ENCODE results near the gene UCK2. TPM values are rescaled to one million over a fixed set of nuclear protein-coding genes. Genes with fewer than 3 reads are reported as not detected.

Gene UCK2
- total RNA-seq, 1 experiment from 2014 or later = 77.9 TPM

GRCh38 chr1:165893507-165893906 is 66.1 kb downstream of the UCK2 start:
- H3K4me2 ChIP-seq (ENCODE audit: insufficient read depth, insufficient read length, low read length) = no peak overlapping the region
- no peak overlapping the region for H4K91ac ChIP-seq (ENCODE audit: insufficient read length, low read depth, low read length)
- H3K14ac ChIP-seq (ENCODE audit: insufficient read depth, low read length) = no peak overlapping the region
- Mint-ChIP-seq H3K27me3 (ENCODE audit: low read depth) (no peaks in the 10 kb centered on the region), H3K9me3 (peaks cover 0 to 3% of the 10 kb centered on the region in 2 experiments; a peak in 2 of 5 replicates), H3K4me1 (no peaks in the 10 kb centered on the region), H3K4me3 (no peak overlapping the region), H3K36me3 (ENCODE audit: insufficient read depth in 1 of 3, low read depth in 3 of 3) (peaks cover 51 to 86% (median 84%) of the 10 kb centered on the region in 3 experiments), H3K27ac (no peak overlapping the region)
- H4K8ac ChIP-seq (replicated peaks; ENCODE audit: insufficient read length, low read depth, low read length) = no peak overlapping the region
- H3K4ac ChIP-seq (ENCODE audit: low read depth, low read length) = no peak overlapping the region
- H3K79me1 ChIP-seq (ENCODE audit: insufficient read depth, low read depth, low read length, poor library complexity, severe bottlenecking) = no peaks in the 10 kb centered on the region
- no peaks in the 10 kb centered on the region for H3K9me3 ChIP-seq (ENCODE audit: control insufficient read depth, low read depth, low read length)
- no peaks in the 10 kb centered on the region for H3K4me1 ChIP-seq (ENCODE audit: insufficient read depth, low read length)
- no peak overlapping the region for H2AK5ac ChIP-seq (ENCODE audit: insufficient read length, low read length)
- H4K20me1 ChIP-seq (ENCODE audit: control insufficient read depth, insufficient read depth, insufficient read length) = no peaks in the 10 kb centered on the region
- H2BK12ac ChIP-seq (ENCODE audit: insufficient read length, low read depth, low read length) = no peak overlapping the region
- peaks cover 3% of the 10 kb centered on the region; the same call in 1 of the 2 replicates for H3K79me2 ChIP-seq (ENCODE audit: insufficient read depth, low read length)
- no peak overlapping the region for H3K23ac ChIP-seq (ENCODE audit: insufficient read length, low read depth, low read length)
- H3K27me3 ChIP-seq (ENCODE audit: insufficient read depth, low read length) = no peaks in the 10 kb centered on the region
- H3K9ac ChIP-seq (ENCODE audit: extremely low read depth, insufficient read length, low read length) = no peak overlapping the region
- no peak overlapping the region for H2BK20ac ChIP-seq (ENCODE audit: low read depth, low read length, poor library complexity, severe bottlenecking)
- H2AFZ ChIP-seq (ENCODE audit: low read length) = no peak overlapping the region
- H3K56ac ChIP-seq (ENCODE audit: insufficient read length, low read depth, low read length) = no peak overlapping the region
- no peak overlapping the region for H2BK15ac ChIP-seq (ENCODE audit: low read depth, low read length)
- H3K18ac ChIP-seq (ENCODE audit: insufficient read length, low read depth, low read length) = no peak overlapping the region
- H3K27ac ChIP-seq (ENCODE audit: insufficient read length, low read depth, low read length) = no peak overlapping the region
- H4K5ac ChIP-seq (ENCODE audit: insufficient read length, low read depth, low read length) = no peak overlapping the region
- no CpG with 5 or more reads among the region's 2 CpGs for WGBS (ENCODE audit: extremely low coverage, insufficient read length, low lambda C conversion rate)
- TF ChIP-seq, protein P1, sequence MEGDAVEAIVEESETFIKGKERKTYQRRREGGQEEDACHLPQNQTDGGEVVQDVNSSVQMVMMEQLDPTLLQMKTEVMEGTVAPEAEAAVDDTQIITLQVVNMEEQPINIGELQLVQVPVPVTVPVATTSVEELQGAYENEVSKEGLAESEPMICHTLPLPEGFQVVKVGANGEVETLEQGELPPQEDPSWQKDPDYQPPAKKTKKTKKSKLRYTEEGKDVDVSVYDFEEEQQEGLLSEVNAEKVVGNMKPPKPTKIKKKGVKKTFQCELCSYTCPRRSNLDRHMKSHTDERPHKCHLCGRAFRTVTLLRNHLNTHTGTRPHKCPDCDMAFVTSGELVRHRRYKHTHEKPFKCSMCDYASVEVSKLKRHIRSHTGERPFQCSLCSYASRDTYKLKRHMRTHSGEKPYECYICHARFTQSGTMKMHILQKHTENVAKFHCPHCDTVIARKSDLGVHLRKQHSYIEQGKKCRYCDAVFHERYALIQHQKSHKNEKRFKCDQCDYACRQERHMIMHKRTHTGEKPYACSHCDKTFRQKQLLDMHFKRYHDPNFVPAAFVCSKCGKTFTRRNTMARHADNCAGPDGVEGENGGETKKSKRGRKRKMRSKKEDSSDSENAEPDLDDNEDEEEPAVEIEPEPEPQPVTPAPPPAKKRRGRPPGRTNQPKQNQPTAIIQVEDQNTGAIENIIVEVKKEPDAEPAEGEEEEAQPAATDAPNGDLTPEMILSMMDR (conservative IDR thresholded peaks at IDR 0.05) = no peak
- H2BK120ac ChIP-seq (ENCODE audit: low read depth, low read length, poor library complexity, severe bottlenecking) = no peak overlapping the region
- no peak overlapping the region for H3T11ph ChIP-seq (ENCODE audit: low read length)
- DNase-seq = no peak
- no peaks in the 10 kb centered on the region for H3K23me2 ChIP-seq (ENCODE audit: insufficient read length, low read depth, low read length, poor library complexity, severe bottlenecking)
- no peak overlapping the region for H2BK5ac ChIP-seq (ENCODE audit: insufficient read length, low read length)
